Brain microvascular endothelial cell (primary cell): ENCODE measurements around the gene ATOH1.

Experiments used
- DNase-seq: peaks from one replicate; pipeline ENCODE4 v3.0.0-alpha.2; 2020
- H3K27ac ChIP-seq: fragments of 250-450 bp; sonication (Bioruptor Pico); 2 replicates; pipeline ENCODE4 v1.5.1; 2020; ENCODE audit warnings: mild to moderate bottlenecking, moderate library complexity
- H3K27me3 ChIP-seq: fragments of 250-450 bp; sonication (Bioruptor Pico); replicated peaks from 2 replicates; pipeline ENCODE4 v1.5.1; 2020; ENCODE audit warnings: mild to moderate bottlenecking
- H3K36me3 ChIP-seq: fragments of 250-450 bp; sonication (Bioruptor Pico); replicated peaks from 2 replicates; pipeline ENCODE4 v1.5.1; 2020; ENCODE audit warnings: mild to moderate bottlenecking
- H3K4me3 ChIP-seq: 2 replicates; pipeline ENCODE4 v1.5.1; 2011; ENCODE audit warnings: low read depth, mild to moderate bottlenecking, control low read depth, low read length, moderate library complexity
- in situ Hi-C: cut with HindIII; loops from 2 replicates; pipeline ENCODE4 v1.10.0; 2017; ENCODE audit warnings: low sequenced_read_pairs, low pct_ligation_motif_present
- TF ChIP-seq, protein P1 (sequence below): IDR thresholded peaks from 2 replicates; pipeline ENCODE4 v1.5.1; 2011; ENCODE audit warnings: low read depth, mild to moderate bottlenecking, moderate library complexity, low read length, control low read depth, inconsistent platforms; ENCODE audit errors: missing control alignments

ATOH1 gene, protein sequence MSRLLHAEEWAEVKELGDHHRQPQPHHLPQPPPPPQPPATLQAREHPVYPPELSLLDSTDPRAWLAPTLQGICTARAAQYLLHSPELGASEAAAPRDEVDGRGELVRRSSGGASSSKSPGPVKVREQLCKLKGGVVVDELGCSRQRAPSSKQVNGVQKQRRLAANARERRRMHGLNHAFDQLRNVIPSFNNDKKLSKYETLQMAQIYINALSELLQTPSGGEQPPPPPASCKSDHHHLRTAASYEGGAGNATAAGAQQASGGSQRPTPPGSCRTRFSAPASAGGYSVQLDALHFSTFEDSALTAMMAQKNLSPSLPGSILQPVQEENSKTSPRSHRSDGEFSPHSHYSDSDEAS

DNA sequence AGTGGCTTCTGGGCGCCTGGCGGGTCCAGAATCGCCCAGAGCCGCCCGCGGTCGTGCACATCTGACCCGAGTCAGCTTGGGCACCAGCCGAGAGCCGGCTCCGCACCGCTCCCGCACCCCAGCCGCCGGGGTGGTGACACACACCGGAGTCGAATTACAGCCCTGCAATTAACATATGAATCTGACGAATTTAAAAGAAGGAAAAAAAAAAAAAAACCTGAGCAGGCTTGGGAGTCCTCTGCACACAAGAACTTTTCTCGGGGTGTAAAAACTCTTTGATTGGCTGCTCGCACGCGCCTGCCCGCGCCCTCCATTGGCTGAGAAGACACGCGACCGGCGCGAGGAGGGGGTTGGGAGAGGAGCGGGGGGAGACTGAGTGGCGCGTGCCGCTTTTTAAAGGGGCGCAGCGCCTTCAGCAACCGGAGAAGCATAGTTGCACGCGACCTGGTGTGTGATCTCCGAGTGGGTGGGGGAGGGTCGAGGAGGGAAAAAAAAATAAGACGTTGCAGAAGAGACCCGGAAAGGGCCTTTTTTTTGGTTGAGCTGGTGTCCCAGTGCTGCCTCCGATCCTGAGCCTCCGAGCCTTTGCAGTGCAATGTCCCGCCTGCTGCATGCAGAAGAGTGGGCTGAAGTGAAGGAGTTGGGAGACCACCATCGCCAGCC is at the start of gene ATOH1:
Gene ATOH1, plus strand, starts transcription at position 422 of the 663 bp plus-strand sequence. Its CDS starts 174 bp downstream, at position 596.
- in situ Hi-C loops = no loop called here
- peaks cover 61% of the 10 kb centered on the region for H3K27me3 ChIP-seq
- TF ChIP-seq, protein P1, sequence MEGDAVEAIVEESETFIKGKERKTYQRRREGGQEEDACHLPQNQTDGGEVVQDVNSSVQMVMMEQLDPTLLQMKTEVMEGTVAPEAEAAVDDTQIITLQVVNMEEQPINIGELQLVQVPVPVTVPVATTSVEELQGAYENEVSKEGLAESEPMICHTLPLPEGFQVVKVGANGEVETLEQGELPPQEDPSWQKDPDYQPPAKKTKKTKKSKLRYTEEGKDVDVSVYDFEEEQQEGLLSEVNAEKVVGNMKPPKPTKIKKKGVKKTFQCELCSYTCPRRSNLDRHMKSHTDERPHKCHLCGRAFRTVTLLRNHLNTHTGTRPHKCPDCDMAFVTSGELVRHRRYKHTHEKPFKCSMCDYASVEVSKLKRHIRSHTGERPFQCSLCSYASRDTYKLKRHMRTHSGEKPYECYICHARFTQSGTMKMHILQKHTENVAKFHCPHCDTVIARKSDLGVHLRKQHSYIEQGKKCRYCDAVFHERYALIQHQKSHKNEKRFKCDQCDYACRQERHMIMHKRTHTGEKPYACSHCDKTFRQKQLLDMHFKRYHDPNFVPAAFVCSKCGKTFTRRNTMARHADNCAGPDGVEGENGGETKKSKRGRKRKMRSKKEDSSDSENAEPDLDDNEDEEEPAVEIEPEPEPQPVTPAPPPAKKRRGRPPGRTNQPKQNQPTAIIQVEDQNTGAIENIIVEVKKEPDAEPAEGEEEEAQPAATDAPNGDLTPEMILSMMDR = no peak

DNA sequence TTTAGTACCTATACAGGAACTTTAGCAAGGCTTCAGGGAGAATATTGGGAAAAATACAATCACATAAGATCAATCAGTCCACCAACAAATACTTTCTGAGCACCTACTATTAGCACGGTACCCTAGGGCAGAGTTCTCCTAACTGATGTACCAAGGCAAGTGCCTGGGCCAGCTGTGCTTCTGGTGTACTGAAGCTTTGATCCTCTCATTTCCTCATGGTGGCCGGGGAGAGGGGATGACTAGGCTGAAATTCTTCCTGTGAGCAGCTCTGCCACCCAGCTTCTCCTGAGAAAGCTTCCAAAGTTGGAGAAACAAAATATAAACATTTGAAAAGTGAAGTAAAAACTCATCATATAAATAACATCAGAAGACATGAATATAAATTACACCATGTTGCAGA is 49.3 kb upstream of the ATOH1 start:
- in situ Hi-C loops = no loop called here
- H3K36me3 ChIP-seq = no peaks in the 10 kb centered on the region
- no peak for DNase-seq
- no peak overlapping the region for H3K4me3 ChIP-seq
- H3K27me3 ChIP-seq = no peaks in the 10 kb centered on the region
- H3K27ac ChIP-seq = no peak overlapping the region
- TF ChIP-seq, protein P1 = no peak

More for the DNA sequence above, at the start of gene ATOH1:
- DNase-seq = no peak
- peak within 1 kb of the TSS; percentile 17 for H3K4me3 ChIP-seq
- no peaks in the 10 kb centered on the region for H3K36me3 ChIP-seq
- H3K27ac ChIP-seq = no peak within 1 kb of the TSS

DNA sequence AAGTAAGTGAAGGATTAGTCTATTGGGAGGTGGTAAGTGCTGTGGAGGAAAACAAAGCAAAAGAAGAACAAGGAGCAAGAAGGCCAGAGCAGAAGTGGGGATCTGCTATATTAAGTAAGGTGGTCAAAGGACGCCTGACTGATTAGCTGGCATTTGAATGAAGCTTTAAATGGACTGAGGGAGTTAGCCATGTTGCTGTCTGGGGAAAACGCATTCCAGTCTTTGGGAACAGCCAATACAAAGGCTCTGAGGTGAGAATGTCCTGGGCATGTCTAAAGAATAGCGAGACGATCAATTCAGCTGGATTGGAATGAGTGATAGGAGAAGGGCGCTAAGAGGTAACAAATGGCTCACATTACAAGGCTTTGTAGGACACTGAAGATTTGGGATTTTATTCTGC is 48.5 kb upstream of the ATOH1 start:
- DNase-seq = no peak
- Histone ChIP-seq H3K27me3 (no peaks in the 10 kb centered on the region), H3K36me3 (no peaks in the 10 kb centered on the region), H3K27ac (no peak overlapping the region), H3K4me3 (no peak overlapping the region)
- TF ChIP-seq, protein P1 = no peak
- in situ Hi-C loops = no loop called here

DNA sequence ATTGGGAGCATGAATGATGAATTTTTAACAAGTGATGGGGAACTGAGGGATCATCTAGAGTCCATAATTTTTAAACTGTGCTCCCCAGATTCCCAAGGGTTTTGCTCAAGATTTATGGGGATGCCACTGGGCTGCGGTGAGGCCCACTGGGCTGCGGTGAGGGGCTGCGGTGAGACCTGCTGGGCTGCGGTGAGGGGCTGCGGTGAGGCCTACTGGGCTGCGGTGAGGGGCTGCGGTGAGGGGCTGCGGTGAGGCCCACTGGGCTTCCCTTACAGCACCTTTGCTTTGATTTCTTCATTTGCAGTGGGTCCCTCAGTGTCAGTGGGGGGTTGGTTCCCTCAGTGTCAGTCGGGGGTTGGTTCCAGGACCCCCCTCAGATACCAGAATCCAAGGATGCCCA is 47.4 kb upstream of the ATOH1 start:
- Histone ChIP-seq H3K27me3 (no peaks in the 10 kb centered on the region), H3K36me3 (no peaks in the 10 kb centered on the region), H3K4me3 (no peak overlapping the region), H3K27ac (no peak overlapping the region)
- in situ Hi-C loops = no loop called here
- DNase-seq = no peak
- TF ChIP-seq, protein P1 = no peak

DNA sequence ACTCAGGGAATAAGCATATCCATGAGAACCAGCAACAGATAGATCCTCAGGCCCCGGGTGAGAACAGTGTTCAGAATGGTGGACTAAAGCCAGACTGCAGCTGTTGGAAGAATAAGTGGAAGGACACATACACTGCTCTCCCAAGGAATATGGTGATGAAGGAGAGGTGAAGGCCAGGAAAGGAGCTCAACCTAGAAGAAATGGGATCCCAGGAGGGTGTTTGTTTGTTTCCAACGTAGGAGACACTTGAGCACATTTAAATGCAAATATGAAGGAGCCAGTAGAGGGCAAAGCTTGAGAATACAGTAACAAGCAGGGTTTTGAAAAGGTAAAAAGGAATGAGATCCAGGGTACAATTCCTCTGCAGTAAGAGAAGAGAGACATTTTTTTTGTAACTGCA is 42.4 kb upstream of the ATOH1 start:
- TF ChIP-seq, protein P1 = no peak
- Histone ChIP-seq H3K4me3 (no peak overlapping the region), H3K36me3 (no peaks in the 10 kb centered on the region), H3K27ac (no peak overlapping the region), H3K27me3 (no peaks in the 10 kb centered on the region)
- no peak for DNase-seq
- in situ Hi-C loops = no loop called here

DNA sequence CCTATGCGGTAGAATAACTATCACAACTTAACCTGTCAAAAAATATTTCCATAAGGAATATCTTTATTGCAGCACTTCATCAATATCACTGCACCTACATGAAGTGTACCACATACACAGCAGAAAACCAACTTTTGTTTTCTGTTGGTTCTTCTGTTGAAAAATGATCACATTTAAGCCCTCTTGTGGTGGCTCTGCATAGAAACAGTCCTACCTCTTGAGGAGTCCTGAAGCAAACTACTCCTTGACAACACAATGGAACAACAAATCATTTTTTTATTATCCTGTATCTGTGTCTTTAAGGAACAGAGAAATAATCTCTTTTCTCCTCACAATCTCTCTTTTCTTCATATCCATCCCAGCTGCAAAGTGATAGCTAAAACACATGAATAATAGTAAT is 39.8 kb upstream of the ATOH1 start:
- Histone ChIP-seq H3K27me3 (no peaks in the 10 kb centered on the region), H3K27ac (no peak overlapping the region), H3K36me3 (no peaks in the 10 kb centered on the region), H3K4me3 (no peak overlapping the region)
- TF ChIP-seq, protein P1 = peak; percentile 65
- in situ Hi-C loops = no loop called here
- DNase-seq = peak; percentile 26
